Ovary (tissue), 3 donors: ENCODE measurements around the gene BCAT1.

Experiments used
- CTCF ChIP-seq, 3 donors: fragments of 450-650 bp in 2 of 3; fragments of 200-600 bp in 1 of 3; IDR thresholded peaks; one replicate each; pipeline versions ENCODE4 v1.5.1 to v1.8.0; 2016 to 2022; ENCODE audit warnings: antibody characterized with exemption in 3 of 3, mild to moderate bottlenecking in 1 of 3
- EP300 ChIP-seq: sonication (generic); formaldehyde crosslinking; IDR thresholded peaks from one replicate; pipeline ENCODE4 v1.6.1; 2017; ENCODE audit warnings: antibody characterized with exemption
- POLR2A ChIP-seq: fragments of 450-650 bp; IDR thresholded peaks from one replicate; pipeline ENCODE4 v1.6.1; 2017; ENCODE audit warnings: antibody characterized with exemption, mild to moderate bottlenecking, moderate library complexity
- donor health status: DM: no; HTN: no; CAD: no.

DNA sequence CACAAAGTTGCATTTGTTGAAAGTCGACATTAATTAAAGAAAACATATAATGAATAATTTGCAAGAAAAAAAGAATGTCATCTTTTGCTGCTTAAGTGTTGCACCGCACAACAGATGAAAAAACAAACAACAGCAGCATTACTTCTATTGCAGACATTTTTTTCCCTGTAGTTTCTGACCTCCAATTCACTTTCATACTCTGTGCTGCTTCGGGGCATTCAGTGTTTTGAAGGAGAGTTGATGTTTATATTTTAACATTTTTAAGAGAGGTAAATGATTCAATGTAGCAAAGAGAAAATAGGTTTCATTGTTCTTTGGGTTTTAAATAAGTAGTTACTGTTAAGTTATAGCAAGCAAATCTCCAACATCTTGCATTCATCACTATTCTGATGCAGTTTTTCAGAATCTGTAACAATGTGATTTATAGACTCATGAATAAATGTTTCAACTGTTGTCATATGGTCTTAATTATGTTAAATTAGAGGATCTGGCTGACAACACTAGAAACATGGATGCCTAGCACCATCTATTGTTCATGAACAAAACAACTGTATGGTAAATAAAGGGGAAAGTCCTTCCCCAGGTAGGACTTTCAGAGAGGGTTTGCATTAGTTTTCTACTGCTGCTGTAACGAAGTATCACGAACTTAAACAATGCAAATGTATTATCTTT, 168.1 kb downstream of the BCAT1 start:
- TF ChIP-seq CTCF (IDR thresholded peaks at IDR 0.05) (no peak), POLR2A (no peak), EP300 (no peak)
